Measurements from ENCODE around the gene VTI1A.

The VTI1A gene

DNA sequence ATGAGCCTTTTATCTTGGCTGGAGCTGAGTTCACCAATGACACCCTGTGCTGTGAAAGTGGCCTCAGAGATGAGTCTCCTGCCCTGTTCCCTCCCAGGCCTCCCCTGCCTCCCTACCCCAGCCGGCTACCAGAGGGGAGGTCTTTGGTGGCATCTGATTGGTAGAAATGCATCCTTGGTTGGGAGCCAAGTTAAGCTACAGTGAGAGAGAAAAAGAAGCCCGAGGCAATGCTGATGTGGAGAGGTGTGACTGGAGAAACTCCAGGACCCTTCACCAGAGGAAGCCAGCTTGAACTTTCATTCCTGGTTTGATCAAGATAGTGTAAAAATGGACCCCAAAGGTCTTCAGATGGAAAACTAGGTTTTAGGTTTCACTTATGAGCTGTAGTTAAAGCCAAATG, 311.9 kb downstream of the VTI1A start:
- no peak for DNase-seq (ENCODE audit: low read depth)

DNA sequence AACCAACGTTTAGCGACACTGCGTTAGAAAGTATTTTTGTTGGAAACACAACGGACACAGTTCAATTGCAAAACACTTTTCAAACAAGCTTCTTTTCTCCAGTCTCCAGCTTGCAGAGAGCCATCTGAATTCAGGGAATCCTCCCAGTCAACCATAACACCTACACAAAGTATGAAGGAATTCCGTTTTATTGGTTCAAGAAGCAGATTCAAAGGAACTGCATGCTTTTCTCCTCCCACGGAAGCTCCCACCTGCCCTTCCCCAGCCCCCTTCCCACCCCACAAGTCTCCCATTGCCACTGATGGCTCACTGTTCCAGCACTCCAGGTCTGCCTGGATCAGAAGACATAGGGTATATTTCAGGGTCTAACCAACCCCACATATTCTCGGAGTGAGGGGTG, 312.5 kb downstream of the VTI1A start:
- DNase-seq (ENCODE audit: low read depth), result no peak

- DNase-seq (ENCODE audit: low read depth), result no peak
Observed at GRCh38 chr10:112761256-112761655, 314.2 kb downstream of the VTI1A start.

GRCh38 chr10:112763916-112764520, 317.0 kb downstream of the VTI1A start:
- no peak for DNase-seq (ENCODE audit: low read depth)

DNA sequence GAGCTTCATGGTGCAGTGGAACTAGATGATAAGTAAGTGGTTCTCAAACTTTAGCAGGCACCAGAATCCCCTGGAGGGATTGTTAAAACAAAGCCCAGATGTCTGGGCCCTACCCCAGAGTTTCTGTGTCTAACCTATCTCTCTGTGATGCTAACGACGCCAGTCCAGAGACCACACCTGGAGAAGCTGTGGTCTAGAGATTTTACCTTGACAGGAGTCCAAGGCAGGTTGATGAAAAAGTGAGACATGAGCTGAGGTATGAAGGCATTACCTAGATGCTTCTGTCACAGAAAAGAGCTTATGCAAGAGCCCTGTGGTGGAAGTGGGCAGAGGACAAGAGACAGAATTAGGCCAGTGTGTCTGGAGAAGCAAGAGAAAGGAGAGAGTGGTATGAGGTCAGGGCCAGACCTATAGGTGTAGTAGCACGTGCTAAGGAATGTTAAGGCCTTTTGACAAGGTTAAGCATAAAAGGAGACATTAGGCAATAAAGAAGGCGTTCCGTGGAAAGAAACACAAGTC, 318.8 kb downstream of the VTI1A start:
- no peak for DNase-seq (ENCODE audit: low read depth)

GRCh38 chr10:112766636-112767035, 319.6 kb downstream of the VTI1A start:
- no peak for DNase-seq (ENCODE audit: low read depth)

- no peak for DNase-seq (ENCODE audit: low read depth)
Observed at GRCh38 chr10:112767156-112767555, 320.1 kb downstream of the VTI1A start.

DNA sequence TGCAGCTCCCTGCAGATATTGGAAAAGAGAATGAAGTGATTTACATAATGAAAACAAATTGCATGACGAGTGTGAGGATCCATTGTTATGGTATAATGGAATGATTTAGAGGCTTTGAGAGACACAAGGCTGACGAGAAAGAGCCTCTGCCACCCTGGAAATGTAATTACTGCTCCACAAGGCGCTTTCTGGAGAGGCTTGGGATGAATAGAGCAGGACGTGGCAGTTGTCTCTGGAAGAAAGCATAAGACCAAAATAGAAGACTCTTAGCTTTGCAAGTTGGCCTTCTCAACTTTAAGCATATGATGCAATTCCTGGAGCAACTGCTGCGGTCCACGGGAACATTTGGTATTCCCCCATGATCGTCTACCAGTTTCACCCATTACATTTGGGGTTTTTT, 321.1 kb downstream of the VTI1A start:
- no peak for DNase-seq (ENCODE audit: low read depth)

DNA sequence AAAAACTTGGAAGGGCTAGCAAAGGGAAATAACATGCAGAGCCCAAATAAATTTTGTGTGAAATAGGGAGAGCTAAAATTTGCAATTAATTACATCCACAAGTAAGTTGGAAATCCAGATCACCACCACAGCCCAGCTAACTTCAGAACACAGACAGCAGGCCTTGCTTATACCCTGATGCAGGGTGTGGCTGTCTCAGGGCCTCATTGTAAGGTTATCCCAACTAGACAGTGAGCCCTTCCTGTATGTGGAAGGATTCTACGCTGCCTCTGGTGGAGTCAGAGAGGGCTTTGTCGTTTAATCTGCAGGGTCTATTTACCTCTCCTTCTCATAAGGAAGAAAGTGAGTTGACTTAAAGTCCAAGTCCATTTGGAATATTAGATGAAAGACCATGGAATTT, 322.1 kb downstream of the VTI1A start:
- no peak for DNase-seq (ENCODE audit: low read depth)

GRCh38 chr10:112769611-112770370, 322.8 kb downstream of the VTI1A start:
- DNase-seq (ENCODE audit: low read depth), result no peak

GRCh38 chr10:112771733-112772132, 324.7 kb downstream of the VTI1A start:
- no peak for DNase-seq (ENCODE audit: low read depth)

- no peak for DNase-seq (ENCODE audit: low read depth)
Observed at GRCh38 chr10:112773783-112774182, 326.8 kb downstream of the VTI1A start.

GRCh38 chr10:112774210-112774609, 327.2 kb downstream of the VTI1A start:
- no peak for DNase-seq (ENCODE audit: low read depth)

- no peak for DNase-seq (ENCODE audit: low read depth)
Observed at GRCh38 chr10:112774798-112775197, 327.8 kb downstream of the VTI1A start.

DNA sequence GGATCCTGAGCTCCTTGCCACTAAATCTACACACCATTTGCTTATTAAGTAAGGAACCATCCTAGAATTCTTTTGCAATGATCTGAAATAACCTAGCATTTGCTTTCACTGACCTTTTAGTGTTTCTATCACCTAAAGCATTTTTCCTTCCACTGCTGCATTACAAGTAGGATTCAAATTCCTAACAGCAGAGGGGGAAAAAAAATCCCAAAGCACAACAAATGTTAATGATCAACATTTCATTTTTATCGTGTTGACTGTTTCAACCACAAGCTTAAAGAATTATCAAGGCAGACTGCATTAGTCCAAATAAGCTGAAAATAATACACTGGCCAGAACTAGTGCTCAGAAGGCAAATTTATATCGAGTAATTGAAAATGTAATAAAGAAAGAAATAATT, 328.4 kb downstream of the VTI1A start:
- DNase-seq (ENCODE audit: low read depth), result no peak

GRCh38 chr10:112775892-112776674, 329.1 kb downstream of the VTI1A start:
- no peak for DNase-seq (ENCODE audit: low read depth)

DNA sequence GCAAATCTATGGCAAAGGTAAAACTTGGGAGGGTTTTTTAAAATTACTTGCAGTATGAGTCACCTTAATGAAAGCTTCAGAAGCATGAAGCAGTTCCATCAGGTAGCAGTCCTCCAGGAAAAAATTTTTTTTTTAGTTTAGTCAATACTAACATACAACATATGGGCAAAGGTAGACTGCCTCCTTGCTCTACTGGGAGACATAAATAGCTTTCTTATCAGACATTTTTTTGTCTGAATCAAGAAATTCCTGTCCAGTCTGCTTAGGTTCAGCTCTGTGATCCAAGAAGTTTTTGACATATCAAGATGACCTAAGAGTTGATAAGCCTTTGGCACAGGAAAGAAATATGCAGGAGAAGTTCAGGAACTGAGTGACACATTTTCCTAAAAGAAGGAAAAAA, 331.6 kb downstream of the VTI1A start:
- DNase-seq (ENCODE audit: low read depth), result no peak

DNA sequence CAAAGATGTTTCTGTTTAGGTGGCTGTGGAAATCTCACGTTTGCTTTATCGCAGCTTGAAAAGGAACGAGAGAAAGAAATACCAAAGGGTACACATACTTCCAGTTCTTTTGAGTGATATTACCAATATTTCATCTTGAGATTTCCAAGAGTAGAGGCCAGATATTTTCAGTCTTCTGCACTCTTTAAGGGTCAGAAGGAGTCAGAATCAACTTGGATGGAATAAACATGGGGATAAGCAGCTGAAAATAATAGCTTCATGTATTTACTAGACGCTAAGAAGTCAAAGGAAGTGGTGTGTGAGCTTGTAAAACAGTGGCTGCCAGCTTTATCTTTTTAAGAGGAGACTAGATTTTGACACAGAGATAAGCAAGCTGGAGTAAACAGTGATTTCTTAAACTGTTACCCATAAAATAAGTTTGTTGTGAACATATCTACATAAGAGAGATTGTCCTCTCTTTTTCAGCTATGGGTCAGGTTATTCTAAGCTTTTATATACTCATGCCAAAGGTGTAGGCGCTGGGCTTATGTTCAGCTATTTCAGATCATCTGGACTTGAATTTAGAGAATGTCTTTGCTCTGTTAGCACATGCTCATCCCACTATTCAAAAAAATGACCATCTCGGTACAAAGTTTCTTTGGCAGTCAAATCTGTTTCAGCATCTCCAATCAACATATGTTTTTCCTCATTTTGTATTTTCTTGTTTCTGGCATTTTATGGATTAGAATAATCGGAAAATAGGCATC, 332.2 kb downstream of the VTI1A start:
- DNase-seq (ENCODE audit: low read depth), result no peak

- DNase-seq (ENCODE audit: low read depth), result no peak
Observed at GRCh38 chr10:112782200-112782907, 335.3 kb downstream of the VTI1A start.

DNA sequence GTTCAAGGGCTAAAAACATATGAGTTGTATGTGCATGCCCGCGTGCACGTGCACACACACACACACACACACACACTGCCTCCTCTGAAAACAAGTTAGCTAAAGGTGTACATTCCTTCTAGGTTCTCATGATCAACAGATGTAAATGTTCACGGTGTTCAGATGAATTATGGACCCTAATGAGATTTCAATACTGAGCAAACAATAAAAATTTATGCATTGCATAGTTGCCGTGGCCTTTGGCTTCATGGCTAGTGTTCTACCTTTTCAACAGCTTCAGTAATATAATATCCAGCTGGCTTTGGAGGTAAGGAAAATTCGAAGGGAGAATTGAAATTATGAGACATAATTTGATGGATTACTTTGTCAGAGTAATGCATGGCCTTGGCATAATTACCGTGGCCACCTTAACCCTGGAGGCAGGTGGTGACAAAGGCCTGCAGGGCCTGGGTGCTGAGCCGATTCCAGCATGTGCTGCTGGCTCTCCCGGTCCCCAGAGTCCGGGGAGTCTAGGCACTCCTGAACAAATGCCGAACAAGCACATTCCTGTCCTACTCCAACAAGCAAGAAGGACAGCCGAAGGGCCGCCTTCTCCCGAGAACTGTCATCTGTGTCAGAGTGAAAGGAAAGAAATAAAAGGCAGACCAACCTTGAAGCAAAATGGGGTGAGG, 336.5 kb downstream of the VTI1A start:
- DNase-seq (ENCODE audit: low read depth), result no peak

GRCh38 chr10:112784022-112784461, 337.0 kb downstream of the VTI1A start:
- no peak for DNase-seq (ENCODE audit: low read depth)
